GM12865 (cell line): ENCODE data around the gene SPATC1L.

Experiments
- DNase-seq: peaks from one replicate; pipeline ENCODE4 v3.0.0; 2010; ENCODE audit warnings: low read depth
- H3K4me3 ChIP-seq: 2 replicates; pipeline ENCODE4 v1.5.1; 2011; ENCODE audit warnings: mild to moderate bottlenecking, low read depth, low read length, control low read depth
- TF ChIP-seq, protein P1 (sequence below): IDR thresholded peaks from 2 replicates; pipeline ENCODE4 v1.5.1; 2011; ENCODE audit warnings: low read length, control low read depth, low read depth, inconsistent platforms; ENCODE audit not compliant: insufficient read depth; ENCODE audit errors: missing control alignments

Gene SPATC1L

DNA sequence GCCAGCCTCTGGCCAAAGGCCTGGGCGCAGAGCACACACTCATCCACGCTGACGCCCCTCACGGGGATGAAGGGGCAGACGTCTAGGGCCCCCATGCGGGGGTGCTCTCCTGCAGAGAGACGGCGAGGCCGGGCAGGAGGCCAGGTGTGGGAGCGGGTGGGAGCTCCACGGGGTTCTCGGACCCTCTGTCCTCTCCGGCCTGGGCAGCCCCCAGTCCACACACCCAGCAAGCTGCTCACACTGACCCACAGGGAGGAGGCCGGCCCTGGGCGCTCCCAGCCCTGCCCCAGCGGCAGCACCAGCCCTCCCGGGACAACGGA, 31.4 kb downstream of the SPATC1L start:
- H3K4me3 ChIP-seq, result no peak overlapping the region
- DNase-seq, result no peak
- TF ChIP-seq, protein P1, sequence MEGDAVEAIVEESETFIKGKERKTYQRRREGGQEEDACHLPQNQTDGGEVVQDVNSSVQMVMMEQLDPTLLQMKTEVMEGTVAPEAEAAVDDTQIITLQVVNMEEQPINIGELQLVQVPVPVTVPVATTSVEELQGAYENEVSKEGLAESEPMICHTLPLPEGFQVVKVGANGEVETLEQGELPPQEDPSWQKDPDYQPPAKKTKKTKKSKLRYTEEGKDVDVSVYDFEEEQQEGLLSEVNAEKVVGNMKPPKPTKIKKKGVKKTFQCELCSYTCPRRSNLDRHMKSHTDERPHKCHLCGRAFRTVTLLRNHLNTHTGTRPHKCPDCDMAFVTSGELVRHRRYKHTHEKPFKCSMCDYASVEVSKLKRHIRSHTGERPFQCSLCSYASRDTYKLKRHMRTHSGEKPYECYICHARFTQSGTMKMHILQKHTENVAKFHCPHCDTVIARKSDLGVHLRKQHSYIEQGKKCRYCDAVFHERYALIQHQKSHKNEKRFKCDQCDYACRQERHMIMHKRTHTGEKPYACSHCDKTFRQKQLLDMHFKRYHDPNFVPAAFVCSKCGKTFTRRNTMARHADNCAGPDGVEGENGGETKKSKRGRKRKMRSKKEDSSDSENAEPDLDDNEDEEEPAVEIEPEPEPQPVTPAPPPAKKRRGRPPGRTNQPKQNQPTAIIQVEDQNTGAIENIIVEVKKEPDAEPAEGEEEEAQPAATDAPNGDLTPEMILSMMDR, result no peak

DNA sequence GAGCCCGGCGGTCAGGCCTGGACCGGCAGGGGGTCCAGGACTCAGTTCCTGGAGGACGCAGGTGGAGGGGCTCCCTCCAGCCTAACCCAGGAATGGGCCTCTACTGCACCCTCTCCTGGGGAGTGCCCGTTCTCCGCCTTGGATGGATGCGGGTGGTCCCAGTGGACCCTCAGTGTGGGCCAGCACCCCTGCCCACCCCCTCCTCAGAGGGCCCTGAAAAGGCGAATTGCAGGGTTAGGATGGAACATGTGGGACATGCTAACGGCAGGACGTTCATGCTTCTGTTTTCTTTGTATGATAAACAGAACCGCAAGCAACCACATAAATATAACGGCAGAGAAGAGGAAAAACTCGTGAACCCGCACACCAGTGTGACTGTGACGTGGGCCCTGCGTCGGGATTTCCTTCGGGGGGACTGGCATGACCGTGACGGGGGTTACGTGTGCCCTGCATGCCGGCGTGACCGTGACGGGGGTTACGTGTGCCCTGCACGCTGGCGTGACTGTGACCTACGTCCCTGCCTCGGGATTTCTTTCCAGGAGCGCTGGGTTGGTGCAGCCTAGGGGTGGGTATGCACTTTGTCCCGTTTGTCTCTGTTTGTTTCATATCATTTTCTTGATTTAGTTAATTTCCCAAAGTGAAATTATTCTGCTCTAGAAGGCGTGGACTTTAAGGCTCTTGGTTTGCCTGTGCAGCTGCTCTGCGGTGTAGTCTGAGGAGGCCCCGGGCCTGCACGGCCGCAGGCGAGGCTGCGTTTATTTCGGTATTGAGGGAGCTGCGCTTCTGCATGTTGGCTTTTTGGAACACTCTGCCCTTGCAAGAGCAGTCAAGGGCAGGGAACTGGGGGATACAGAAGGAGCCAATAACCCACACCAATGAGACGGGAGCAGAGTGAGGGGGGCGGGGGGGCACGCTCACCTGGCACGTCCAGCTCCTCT, 32.0 kb downstream of the SPATC1L start:
- no peak for DNase-seq
- TF ChIP-seq, protein P1, result no peak
- no peak overlapping the region for H3K4me3 ChIP-seq

DNA sequence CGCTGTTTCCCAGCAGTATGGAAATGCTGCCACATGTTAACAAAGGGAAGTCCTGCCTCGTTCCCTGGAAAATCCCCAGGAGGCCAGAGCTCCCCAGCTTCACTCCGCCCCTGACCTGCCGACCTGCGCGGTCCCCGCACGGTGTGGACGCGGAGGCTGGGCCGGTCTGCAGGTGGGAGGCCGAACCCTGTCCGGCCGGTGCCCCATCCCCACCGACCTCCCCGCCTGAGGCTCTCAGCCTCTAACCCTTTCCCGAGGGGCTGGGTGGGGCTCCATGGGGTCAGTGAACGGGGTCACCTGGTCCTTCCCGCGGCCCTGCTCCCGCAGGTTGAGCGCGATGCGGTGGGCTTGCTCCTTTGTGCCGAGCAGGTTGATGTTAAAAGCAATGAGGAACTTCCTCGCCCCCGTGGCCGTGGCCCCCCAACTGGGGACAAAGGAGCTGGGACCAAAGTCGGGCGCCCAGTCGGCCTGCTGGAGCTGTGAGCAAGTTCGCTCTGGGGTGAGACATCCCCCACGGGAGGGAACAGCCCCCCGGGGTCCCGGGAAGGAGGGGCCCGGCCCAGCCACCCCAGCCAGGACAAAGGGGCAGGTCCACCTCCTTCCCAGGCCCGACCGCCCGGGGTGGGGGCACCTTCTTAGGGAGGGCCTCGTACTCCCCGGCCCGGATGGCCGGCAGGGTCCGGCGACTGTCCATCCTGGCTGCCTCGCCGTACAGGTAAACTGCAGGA, 32.8 kb downstream of the SPATC1L start:
- no peak for DNase-seq
- H3K4me3 ChIP-seq, result no peak overlapping the region
- TF ChIP-seq, protein P1, result no peak

DNA sequence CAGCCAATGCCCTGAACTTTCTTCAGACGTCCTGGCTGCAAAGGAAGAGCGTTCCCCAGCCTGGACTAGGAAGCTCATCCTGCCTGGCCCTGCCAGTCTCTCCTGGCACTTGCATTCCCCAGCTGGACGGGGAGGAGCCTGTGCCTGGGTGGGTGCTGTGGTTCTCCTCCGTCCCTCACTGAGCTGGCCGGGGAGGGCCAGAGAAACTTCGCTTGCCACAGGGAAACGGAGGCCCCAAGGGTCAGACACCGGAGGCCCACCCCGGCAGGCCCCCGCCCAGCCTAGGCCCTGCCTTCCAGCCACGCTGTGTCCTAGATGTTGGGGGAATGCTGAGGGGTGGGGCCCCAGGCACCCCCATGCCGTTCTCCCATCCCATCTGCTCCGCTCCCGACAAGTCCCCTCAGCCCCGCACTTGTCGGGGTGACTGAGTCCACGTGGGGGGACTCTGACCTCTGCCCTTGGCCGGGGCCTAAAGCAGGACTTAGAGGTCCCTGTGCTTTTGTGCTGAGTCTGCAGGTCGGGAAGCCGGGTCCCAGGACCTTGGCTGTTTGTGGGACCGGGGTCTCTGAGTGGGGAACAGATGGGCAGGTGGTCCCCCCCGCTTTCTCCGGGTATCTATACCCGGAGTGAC, 33.7 kb downstream of the SPATC1L start:
- no peak for DNase-seq
- H3K4me3 ChIP-seq, result no peak overlapping the region
- TF ChIP-seq, protein P1, result no peak

DNA sequence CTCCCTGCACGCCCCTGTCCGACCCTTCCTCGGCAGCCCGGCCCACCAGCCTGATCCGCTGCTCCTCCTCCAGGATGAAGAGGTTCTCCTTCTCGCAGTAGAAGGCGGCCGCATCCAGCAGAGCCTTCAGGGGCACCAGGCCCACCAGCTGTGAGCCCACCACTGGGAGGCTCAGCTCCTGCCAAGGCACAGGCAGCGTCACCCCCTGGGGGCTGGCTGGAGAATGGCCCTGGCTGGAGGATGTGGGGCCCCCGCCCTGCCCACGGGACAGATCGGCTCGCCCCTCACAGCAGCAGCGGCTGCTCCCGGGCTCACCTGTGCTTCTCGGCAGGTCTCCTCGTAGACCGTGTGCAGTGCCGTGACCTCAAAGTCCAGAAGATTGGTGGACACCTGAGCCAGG, 34.2 kb downstream of the SPATC1L start:
- TF ChIP-seq, protein P1, result no peak
- H3K4me3 ChIP-seq, result no peak overlapping the region
- no peak for DNase-seq

DNA sequence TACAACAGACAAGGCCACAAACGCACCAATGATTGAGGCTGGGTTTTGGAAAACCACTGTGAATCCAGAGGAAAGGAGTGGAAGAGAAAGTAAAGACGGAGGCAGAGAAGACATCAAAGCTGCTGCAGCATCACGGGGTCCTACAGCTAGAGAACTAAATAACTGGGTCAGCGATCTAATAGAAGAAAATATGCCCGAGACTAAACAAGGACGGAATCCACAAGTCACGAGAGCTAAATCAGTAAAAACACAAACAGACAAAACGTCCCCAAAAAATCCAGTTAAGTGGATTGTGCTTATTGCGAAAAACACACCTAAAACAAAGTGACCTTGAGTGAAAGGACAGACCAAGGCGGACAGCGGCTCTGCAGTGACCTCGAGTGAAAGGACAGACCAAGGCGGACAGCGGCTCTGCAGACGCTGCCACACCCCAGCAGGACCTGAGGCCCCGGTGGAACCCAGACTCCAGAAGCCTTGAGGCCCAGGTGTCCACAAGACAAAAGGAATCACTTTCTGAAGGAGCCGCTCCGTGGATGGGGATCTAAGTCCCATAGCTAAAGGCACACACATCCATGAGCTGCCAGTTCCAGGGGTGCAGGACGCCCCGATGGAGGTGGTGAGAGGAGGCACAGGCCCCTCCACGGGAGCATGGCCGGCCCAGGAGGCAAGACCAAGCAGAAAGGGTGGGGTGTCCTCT, 34.9 kb downstream of the SPATC1L start:
- no peak for DNase-seq
- H3K4me3 ChIP-seq, result no peak overlapping the region
- TF ChIP-seq, protein P1, result no peak
